GM12878 (cell line): ENCODE data around the gene RBAK. TPM values are rescaled to one million over a fixed set of nuclear protein-coding genes. Genes with fewer than 3 reads are reported as not detected.

ENCODE experiments used
- ATAC-seq: fragments of 200-7000 bp; cut with Tn5 transposase; 3 replicates; pipeline ENCODE4 v1.9.1; 2020; ENCODE audit warnings: mild to moderate bottlenecking, moderate library complexity
- BruUV-seq: library from RNA; stranded (reverse); fragments of 400-500 nt; replicated peaks from 2 replicates; lab custom pipeline; 2021; lab: Mats Ljungman, UMichigan
- CTCF ChIA-PET: fragments of 300-600 bp; sonication (Branson Sonifier 250); formaldehyde crosslinking; extraction: SDS; loops from one replicate; lab custom pipeline; 2021; ENCODE audit warnings: inconsistent platforms; lab: Yijun Ruan, JAX
- POLR2A ChIA-PET: fragments of 350-600 bp; formaldehyde crosslinking; extraction: SDS; loops from one replicate; lab custom pipeline; 2021; ENCODE audit warnings: inconsistent platforms; lab: Charles Lee
- RAD21 ChIA-PET: fragments of 300-600 bp; sonication (Branson Sonifier 250); formaldehyde crosslinking; loops from one replicate; lab custom pipeline; 2023; ENCODE audit warnings: antibody characterized with exemption; ENCODE audit not compliant: unreplicated experiment; lab: Charles Lee
- SMC1A ChIA-PET: fragments of 300-600 bp; sonication (Branson Sonifier 250); formaldehyde crosslinking; loops from one replicate; lab custom pipeline; 2023; ENCODE audit not compliant: unreplicated experiment, uncharacterized antibody; lab: Charles Lee
- DNase-seq: peaks from one replicate; pipeline ENCODE4 v3.0.0-alpha.2; 2011; ENCODE audit warnings: low read depth, low spot score
- FAIRE-seq: peaks from 3 replicates; lab custom pipeline; 2011; peaks lifted over from hg19 to GRCh38; lab: Jason Lieb, UNC
- H2AFZ ChIP-seq: 2 replicates; pipeline ENCODE4 v1.6.0; 2011; ENCODE audit warnings: low read depth, low read length, control low read depth; ENCODE audit not compliant: control insufficient read depth
- H3K27ac ChIP-seq: 2 replicates; pipeline ENCODE4 v1.5.1; 2011; ENCODE audit warnings: control low read depth; ENCODE audit not compliant: control insufficient read depth, insufficient read depth
- H3K27me3 ChIP-seq, 2 experiments: replicated peaks in 1 of 2; 2 replicates each; pipeline versions ENCODE4 v1.6.0 to v1.6.1; 2011; ENCODE audit warnings: low read length in 1 of 2; ENCODE audit not compliant: control insufficient read depth in 2 of 2, insufficient read depth in 2 of 2
- H3K36me3 ChIP-seq, 2 experiments: 2 replicates each; pipeline ENCODE4 v1.5.1; 2011; ENCODE audit warnings: low read length in 1 of 2; ENCODE audit not compliant: control insufficient read depth in 2 of 2, insufficient read depth in 2 of 2
- H3K4me1 ChIP-seq: 2 replicates; pipeline ENCODE4 v1.6.1; 2011; ENCODE audit warnings: mild to moderate bottlenecking, low read length, moderate library complexity, mixed read lengths; ENCODE audit not compliant: control insufficient read depth, insufficient read depth
- H3K4me2 ChIP-seq: 2 replicates; pipeline ENCODE4 v1.6.0; 2011; ENCODE audit warnings: control low read depth; ENCODE audit not compliant: control insufficient read depth, insufficient read depth
- H3K4me3 ChIP-seq: fragments of 200-600 bp; sonication (generic); 2 replicates; pipeline ENCODE4 v1.5.1; 2016
- H3K79me2 ChIP-seq: 2 replicates; pipeline ENCODE4 v1.6.0; 2011; ENCODE audit warnings: low read length; ENCODE audit not compliant: control insufficient read depth, insufficient read depth
- H3K9ac ChIP-seq: 2 replicates; pipeline ENCODE4 v1.8.0; 2011; ENCODE audit warnings: low read length, control low read depth, mixed read lengths; ENCODE audit not compliant: control insufficient read depth, insufficient read depth
- H3K9me3 ChIP-seq: replicated peaks from 3 replicates; pipeline ENCODE4 v1.5.1; 2011; ENCODE audit warnings: mild to moderate bottlenecking, low read length; ENCODE audit not compliant: control insufficient read depth, insufficient read depth
- H4K20me1 ChIP-seq: 2 replicates; pipeline ENCODE4 v1.6.0; 2011; ENCODE audit not compliant: control insufficient read depth, insufficient read depth
- EZH2 ChIP-seq: IDR thresholded peaks from 2 replicates; pipeline ENCODE4 v1.6.1; 2012; ENCODE audit warnings: low read depth, mild to moderate bottlenecking, control low read depth, inconsistent platforms, low read length, borderline replicate concordance; ENCODE audit not compliant: control insufficient read depth
- GABPA ChIP-seq: IDR thresholded peaks from 2 replicates; pipeline ENCODE4 v1.6.1; 2014; ENCODE audit warnings: antibody characterized with exemption, low read depth, mild to moderate bottlenecking, inconsistent platforms
- LARP7 ChIP-seq: fragments of 450-650 bp; IDR thresholded peaks from 2 replicates; pipeline ENCODE4 v1.6.1; 2017; ENCODE audit warnings: mild to moderate bottlenecking
- MEF2A ChIP-seq: IDR thresholded peaks from 2 replicates; pipeline ENCODE4 v1.6.1; 2011; ENCODE audit warnings: low read depth, mild to moderate bottlenecking, low read length, moderate library complexity; ENCODE audit not compliant: insufficient read depth
- MYB ChIP-seq: fragments of 150-350 bp; IDR thresholded peaks from 2 replicates; pipeline ENCODE4 v1.6.1; 2014; ENCODE audit warnings: mild to moderate bottlenecking, low read depth, low read length, borderline replicate concordance
- RBBP5 ChIP-seq: fragments of 200-600 bp; sonication (generic); conservative IDR thresholded peaks from 2 replicates; pipeline ENCODE4 v1.6.1; 2016
- RCOR1 ChIP-seq: conservative IDR thresholded peaks from 2 replicates; pipeline ENCODE4 v1.6.1; 2012; ENCODE audit warnings: low read depth, low read length, improper control_type of control experiment
- SUPT20H ChIP-seq: IDR thresholded peaks from 2 replicates; pipeline ENCODE4 v1.6.1; 2011; ENCODE audit warnings: low read depth, mild to moderate bottlenecking, low read length, moderate library complexity, borderline replicate concordance; ENCODE audit not compliant: control insufficient read depth
- TARDBP ChIP-seq: IDR thresholded peaks from 2 replicates; pipeline ENCODE4 v1.6.1; 2016; ENCODE audit warnings: borderline replicate concordance
- TCF3 ChIP-seq: IDR thresholded peaks from 2 replicates; pipeline ENCODE4 v1.6.1; 2012; ENCODE audit warnings: low read depth, mild to moderate bottlenecking, low read length, borderline replicate concordance; ENCODE audit not compliant: insufficient read depth
- ZSCAN29 ChIP-seq: fragments of 450-650 bp; IDR thresholded peaks from 2 replicates; pipeline ENCODE4 v1.6.1; 2017; ENCODE audit warnings: mild to moderate bottlenecking, moderate library complexity
- WGBS: methylation state at CpG from one replicate; pipeline ENCODE4 v1.1.6; 2016; ENCODE audit warnings: low lambda C conversion rate; ENCODE audit not compliant: insufficient replicate concordance, insufficient coverage; ENCODE audit errors: missing lambda C conversion rate; 5-methylcytosine and 5-hydroxymethylcytosine counted together
- in situ Hi-C: fragments of 300-500 bp; cut with MboI; formaldehyde crosslinking; loops from 9 replicates; pipeline ENCODE4 v1.14.3; 2018; ENCODE audit warnings: mixed read lengths
- intact Hi-C: fragments of 100-400 bp; cut with micrococcal nuclease; formaldehyde crosslinking; loops from one replicate; pipeline ENCODE4 v1.14.2; 2022; ENCODE audit not compliant: unreplicated experiment
- polyA plus RNA-seq, 11 experiments: library from polyadenylated mRNA; depleted of rRNA in 4 of 11; unstranded in 6 of 11; stranded (reverse) in 5 of 11; fragments of >200 nt; fragmentation: Nextera tagmentation in 4 of 11; fragmentation: Illumina TruSeq in 1 of 11; extraction: Ambion mirVana in 4 of 11; extraction: Trizol in 1 of 11; gene quantifications; 1 replicate in 1 of 11; 2 replicates in 10 of 11; pipeline versions ENCODE4 v1.2.1 to v1.2.3, GENCODE V29; 2011 to 2016; ENCODE audit warnings: inconsistent platforms in 2 of 11, missing spikeins in 2 of 11, low read depth in 1 of 11
- total RNA-seq, 4 experiments: library from RNA; depleted of rRNA in 3 of 4; stranded (reverse); fragments of >200 nt in 3 of 4; fragmentation: Illumina TruSeq in 1 of 4; extraction: Trizol in 1 of 4; gene quantifications; 2 replicates each; pipeline versions ENCODE4 v1.2.1 to v1.2.3, GENCODE V29; 2013 to 2021
- TF ChIP-seq, protein P1 (sequence below): IDR thresholded peaks from 2 replicates; pipeline ENCODE4 v1.6.1; 2011; ENCODE audit warnings: mild to moderate bottlenecking, low read depth, low read length, moderate library complexity; ENCODE audit not compliant: insufficient replicate concordance

RBAK gene
- total and polyA plus RNA-seq, 10 of the 15 experiments (the other 5 are each of a cell fraction or from before 2014, with no cell fraction given) = 1.9 to 10.2 (median 5.9) TPM

DNA sequence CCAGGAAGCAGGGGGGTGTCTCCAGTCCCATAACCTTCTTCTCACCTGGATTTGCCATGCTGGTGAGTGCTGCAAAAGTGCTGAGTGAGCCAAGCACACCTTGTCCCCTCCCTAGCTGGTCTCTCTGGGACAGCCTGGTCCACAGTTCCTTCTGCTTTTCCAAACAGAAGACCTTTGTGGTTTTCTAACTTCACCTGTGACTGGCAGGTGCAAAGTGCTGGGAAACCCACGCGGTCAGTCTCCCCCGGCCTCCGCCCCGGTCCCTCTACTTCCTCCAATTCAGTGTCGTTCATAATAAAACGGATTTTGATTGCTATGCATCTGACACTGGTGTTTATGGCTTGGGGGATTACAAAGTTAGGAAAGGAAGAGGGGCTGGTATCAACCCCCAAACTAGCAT, 37.1 kb downstream of the RBAK start:
- TF ChIP-seq TARDBP (no peak), EZH2 (no peak), TCF3 (no peak), MYB (no peak), GABPA (no peak), LARP7 (no peak), MEF2A (no peak), RBBP5 (no peak), RCOR1 (no peak), ZSCAN29 (no peak), SUPT20H (no peak)
- TF ChIP-seq, protein P1, sequence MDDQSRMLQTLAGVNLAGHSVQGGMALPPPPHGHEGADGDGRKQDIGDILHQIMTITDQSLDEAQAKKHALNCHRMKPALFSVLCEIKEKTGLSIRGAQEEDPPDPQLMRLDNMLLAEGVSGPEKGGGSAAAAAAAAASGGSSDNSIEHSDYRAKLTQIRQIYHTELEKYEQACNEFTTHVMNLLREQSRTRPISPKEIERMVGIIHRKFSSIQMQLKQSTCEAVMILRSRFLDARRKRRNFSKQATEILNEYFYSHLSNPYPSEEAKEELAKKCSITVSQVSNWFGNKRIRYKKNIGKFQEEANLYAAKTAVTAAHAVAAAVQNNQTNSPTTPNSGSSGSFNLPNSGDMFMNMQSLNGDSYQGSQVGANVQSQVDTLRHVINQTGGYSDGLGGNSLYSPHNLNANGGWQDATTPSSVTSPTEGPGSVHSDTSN = no peak
- Histone ChIP-seq H3K36me3 (no peaks in the 10 kb centered on the region), H3K4me3 (no peak overlapping the region), H3K27me3 (no peaks in the 10 kb centered on the region), H3K9me3 (no peaks in the 10 kb centered on the region), H3K79me2 (no peaks in the 10 kb centered on the region), H2AFZ (no peak overlapping the region), H3K27ac (no peak overlapping the region), H3K9ac (no peak overlapping the region), H4K20me1 (no peaks in the 10 kb centered on the region), H3K4me2 (no peak overlapping the region), H3K4me1 (no peaks in the 10 kb centered on the region)
- intact Hi-C loops (loop anchor here (10.0 kb wide), 1 partner anchor 1878 kb away; no protein-coding TSS in a partner anchor), in situ Hi-C loops (loop anchor here (5.0 to 25.0 kb wide), 3 partner anchors 111 to 471 kb away; no protein-coding TSS in a partner anchor)
- no peak for ATAC-seq
- FAIRE-seq = no peak
- ChIA-PET POLR2A (no interaction called here), CTCF (no interaction called here), RAD21 (no interaction called here), SMC1A (no interaction called here)
- WGBS = 34% methylated on average over 7 of the region's 7 CpGs
- DNase-seq = no peak
- BruUV-seq = no TSS peak
